Panc1 (cell line): ENCODE measurements around the gene FLVCR2. TPM values are rescaled to one million over a fixed set of nuclear protein-coding genes. Genes with fewer than 3 reads are reported as not detected.

ENCODE experiments used
- ATAC-seq: fragments of 200-7000 bp; cut with Tn5 transposase; 2 replicates; pipeline ENCODE4 v1.9.1; 2020; ENCODE audit warnings: mild to moderate bottlenecking, moderate library complexity
- BruUV-seq: library from RNA; stranded (reverse); fragments of 400-500 nt; replicated peaks from 2 replicates; lab custom pipeline; 2021; lab: Mats Ljungman, UMichigan
- CTCF ChIA-PET: fragments of 300-600 bp; sonication (Branson Sonifier 250); formaldehyde crosslinking; loops from one replicate; lab custom pipeline; 2022; ENCODE audit warnings: antibody characterized with exemption; lab: Charles Lee
- POLR2A ChIA-PET: fragments of 300-600 bp; sonication (Branson Sonifier 250); formaldehyde crosslinking; loops from one replicate; lab custom pipeline; 2022; ENCODE audit warnings: antibody characterized with exemption; lab: Charles Lee
- DNase-seq: peaks from one replicate; pipeline ENCODE4 v3.0.0-alpha.2; 2010; ENCODE audit warnings: low read depth, low spot score
- H3K27ac ChIP-seq: 2 replicates; pipeline ENCODE4 v1.5.1; 2011; ENCODE audit warnings: mild to moderate bottlenecking, low read length, inconsistent platforms
- H3K27me3 ChIP-seq: fragments of 200-500 bp; sonication (Bioruptor generic); 2 replicates; pipeline ENCODE4 v1.6.0; 2014; ENCODE audit warnings: low read length, inconsistent platforms; ENCODE audit not compliant: control insufficient read depth, insufficient read depth
- H3K36me3 ChIP-seq: fragments of 200-500 bp; sonication (Bioruptor generic); 2 replicates; pipeline ENCODE4 v1.5.1; 2014; ENCODE audit warnings: inconsistent platforms, mild to moderate bottlenecking, low read length, moderate library complexity; ENCODE audit not compliant: control insufficient read depth, insufficient read depth
- H3K4me1 ChIP-seq: 2 replicates; pipeline ENCODE4 v1.5.1; 2011; ENCODE audit warnings: inconsistent platforms, mild to moderate bottlenecking, low read length, moderate library complexity; ENCODE audit not compliant: control insufficient read depth, insufficient read depth
- H3K4me3 ChIP-seq, 2 experiments: 2 replicates each; pipeline ENCODE4 v1.5.1; 2011 to 2012; ENCODE audit warnings: low read depth in 2 of 2, low read length in 2 of 2, mild to moderate bottlenecking in 2 of 2, inconsistent platforms in 1 of 2, moderate library complexity in 1 of 2
- H3K9me3 ChIP-seq: fragments of 200-500 bp; sonication (Bioruptor generic); 2 replicates; pipeline ENCODE4 v1.5.1; 2014; ENCODE audit warnings: low read depth, mild to moderate bottlenecking, inconsistent platforms, low read length, moderate library complexity; ENCODE audit not compliant: control insufficient read depth, insufficient read depth
- CTCF ChIP-seq: fragments of 450-650 bp; IDR thresholded peaks from 2 replicates; pipeline ENCODE4 v1.5.1; 2017; ENCODE audit warnings: mild to moderate bottlenecking
- POLR2AphosphoS5 ChIP-seq: IDR thresholded peaks from 2 replicates; pipeline ENCODE4 v1.6.1; 2012; ENCODE audit warnings: mild to moderate bottlenecking, low read depth, low read length, moderate library complexity
- REST ChIP-seq, 2 experiments: IDR thresholded peaks; 2 replicates each; pipeline ENCODE4 v1.6.1; 2011 to 2012; ENCODE audit warnings: low read depth in 2 of 2, control low read depth in 1 of 2, low read length in 1 of 2, mild to moderate bottlenecking in 1 of 2, moderate library complexity in 1 of 2; ENCODE audit not compliant: insufficient read depth in 1 of 2
- SIN3A ChIP-seq: IDR thresholded peaks from 2 replicates; pipeline ENCODE4 v1.6.1; 2012; ENCODE audit warnings: low read depth, mild to moderate bottlenecking, low read length, moderate library complexity, borderline replicate concordance; ENCODE audit not compliant: insufficient read depth
- TCF7L2 ChIP-seq: IDR thresholded peaks from 2 replicates; pipeline ENCODE4 v1.6.1; 2011; ENCODE audit warnings: mild to moderate bottlenecking, low read depth, low read length, inconsistent platforms
- in situ Hi-C: cut with HindIII; loops from 2 replicates; pipeline ENCODE4 v1.10.0; 2016; ENCODE audit warnings: low sequenced_read_pairs, low pct_unique_long_range_greater_than_20kb
- intact Hi-C: fragments of 100-400 bp; cut with micrococcal nuclease; formaldehyde crosslinking; loops from one replicate; pipeline ENCODE4 v1.10.0; 2022; ENCODE audit not compliant: unreplicated experiment
- total RNA-seq: library from RNA; stranded (reverse); gene quantifications from one replicate; pipeline ENCODE4 v1.2.1, GENCODE V29; 2021; ENCODE audit not compliant: unreplicated experiment

The FLVCR2 gene
- total RNA-seq, 1 experiment from 2014 or later: 9.7 TPM

DNA sequence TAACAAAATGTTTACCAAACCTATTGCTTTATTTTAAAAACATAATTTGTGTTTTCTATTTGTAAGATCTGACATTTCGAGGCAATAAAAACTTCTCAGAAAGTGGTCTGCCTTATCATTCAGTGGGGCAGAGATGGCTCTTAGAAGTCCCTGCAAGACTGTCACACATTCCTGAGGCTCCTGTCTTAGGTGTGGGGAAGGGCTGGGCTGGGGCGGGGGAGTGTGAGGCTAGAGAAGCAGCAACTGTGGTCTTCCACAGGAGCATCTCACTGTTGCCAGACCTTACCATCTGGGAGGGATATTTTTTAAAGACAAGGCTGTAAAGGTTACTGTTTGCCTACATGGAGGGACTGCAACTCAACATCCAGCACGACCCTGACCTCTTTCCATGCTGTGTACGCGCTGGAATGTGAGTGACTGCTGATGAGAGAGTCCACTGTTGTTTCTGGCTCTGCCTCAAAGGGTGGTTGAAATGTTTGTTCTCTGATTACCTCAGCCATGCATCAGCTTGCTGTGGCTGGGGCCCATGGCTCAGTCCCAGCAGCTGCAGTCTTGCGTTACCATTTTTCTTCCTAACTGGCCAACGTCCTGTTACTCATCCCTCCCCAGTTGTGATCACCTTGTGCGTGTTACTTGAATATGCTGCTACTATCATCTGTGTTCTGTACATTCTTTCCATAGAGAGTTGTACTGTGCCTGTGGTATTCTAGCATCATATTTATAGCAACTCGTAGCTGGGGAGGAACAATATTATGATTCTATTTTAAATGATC is 69.8 kb downstream of the FLVCR2 start:
- Histone ChIP-seq H3K27ac (peak overlapping the region; percentile 68), H3K36me3 (peaks cover 8% of the 10 kb centered on the region; the same call in 1 of the 2 replicates), H3K27me3 (no peaks in the 10 kb centered on the region), H3K4me1 (peaks cover 23% of the 10 kb centered on the region), H3K4me3 (no peak overlapping the region), H3K9me3 (no peaks in the 10 kb centered on the region)
- CTCF ChIA-PET: interaction anchor here (0.7 kb wide), 1 partner anchor 71 kb away, joined by 3 read pairs; no protein-coding TSS in a partner anchor
- TF ChIP-seq SIN3A (no peak), TCF7L2 (peak; percentile 99), CTCF (no peak), POLR2AphosphoS5 (peak; percentile 83), REST (IDR thresholded peaks at IDR 0.05; ENCODE audit: insufficient read depth in 1 of 2, low read depth in 2 of 2, low read length in 1 of 2) (no peak)
- DNase-seq: peak; percentile 92
- in situ Hi-C loops: no loop called here
- BruUV-seq: no TSS peak
- peak; percentile 95 for ATAC-seq
- intact Hi-C loops: no loop called here
- POLR2A ChIA-PET: interaction anchor here (0.5 to 0.6 kb wide), 2 partner anchors 15 to 1039 kb away, joined by 3 read pairs; no protein-coding TSS in a partner anchor

DNA sequence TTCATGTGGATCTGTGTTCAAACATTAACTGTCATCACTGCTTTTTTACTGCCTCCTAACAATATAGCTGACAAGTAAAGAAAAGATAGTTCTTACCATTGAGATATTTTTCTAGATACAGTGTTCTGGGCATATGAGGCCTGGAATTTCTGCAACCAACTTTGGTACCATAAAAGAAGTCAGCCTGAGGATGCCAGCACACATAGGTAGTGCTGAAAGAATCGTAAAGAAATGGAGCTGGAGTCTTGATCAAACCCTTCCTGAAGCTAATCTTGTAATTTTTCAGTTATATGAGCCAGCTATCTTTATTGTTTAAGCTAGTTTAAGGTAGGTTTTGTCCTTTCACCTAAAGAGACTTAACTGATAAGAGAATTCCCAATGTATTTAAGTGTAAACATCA is 70.9 kb downstream of the FLVCR2 start:
- in situ Hi-C loops: no loop called here
- Histone ChIP-seq H3K9me3 (no peaks in the 10 kb centered on the region), H3K36me3 (peaks cover 8% of the 10 kb centered on the region; the same call in 1 of the 2 replicates), H3K4me3 (no peak overlapping the region), H3K27me3 (no peaks in the 10 kb centered on the region), H3K27ac (peak overlapping the region; percentile 44), H3K4me1 (peaks cover 23% of the 10 kb centered on the region)
- ATAC-seq (no peak), DNase-seq (no peak)
- ChIA-PET POLR2A (no interaction called here), CTCF (no interaction called here)
- intact Hi-C loops: no loop called here
- TF ChIP-seq REST (IDR thresholded peaks at IDR 0.05; ENCODE audit: insufficient read depth in 1 of 2, low read depth in 2 of 2, low read length in 1 of 2): no peak
- TF ChIP-seq TCF7L2: no peak
- TF ChIP-seq CTCF: no peak
- TF ChIP-seq SIN3A: no peak
- TF ChIP-seq POLR2AphosphoS5: no peak
- no TSS peak for BruUV-seq
